GM21576 (cell line): Measurements from ENCODE around the gene DTNB.

Experiments
- ATAC-seq: cut with Tn5 transposase; IDR thresholded peaks from one replicate; pipeline ENCODE4 v1.9.1; 2021; ENCODE audit warnings: mild to moderate bottlenecking, moderate library complexity; ENCODE audit not compliant: unreplicated experiment

The DTNB gene

GRCh38 chr2:25592766-25593292 lies 80.5 kb downstream of the DTNB start:
- ATAC-seq, result no peak

- no peak for ATAC-seq
Measured at GRCh38 chr2:25590921-25591505, 82.4 kb downstream of the DTNB start.

GRCh38 chr2:25589676-25590205 lies 83.6 kb downstream of the DTNB start:
- no peak for ATAC-seq

- no peak for ATAC-seq
Measured at GRCh38 chr2:25588576-25588975, 84.8 kb downstream of the DTNB start.

- ATAC-seq, result peak; percentile 36
Measured at GRCh38 chr2:25587361-25587760, 86.0 kb downstream of the DTNB start.

GRCh38 chr2:25586726-25587144 lies 86.6 kb downstream of the DTNB start:
- peak; percentile 71 for ATAC-seq

- ATAC-seq, result no peak
Measured at GRCh38 chr2:25585189-25585588, 88.2 kb downstream of the DTNB start.

- no peak for ATAC-seq
Measured at GRCh38 chr2:25582077-25582830, 91.1 kb downstream of the DTNB start.

- ATAC-seq, result no peak
Measured at GRCh38 chr2:25576596-25576995, 96.8 kb downstream of the DTNB start.

- no peak for ATAC-seq
Measured at GRCh38 chr2:25572638-25573037, 100.7 kb downstream of the DTNB start.

- ATAC-seq, result no peak
Measured at GRCh38 chr2:25570161-25570845, 103.1 kb downstream of the DTNB start.

- ATAC-seq, result no peak
Measured at GRCh38 chr2:25567406-25567805, 106.0 kb downstream of the DTNB start.

- peak; percentile 69 for ATAC-seq
Measured at GRCh38 chr2:25566694-25567093, 106.7 kb downstream of the DTNB start.

- no peak for ATAC-seq
Measured at GRCh38 chr2:25566094-25566493, 107.3 kb downstream of the DTNB start.

GRCh38 chr2:25561136-25561850 lies 112.1 kb downstream of the DTNB start:
- ATAC-seq, result no peak

GRCh38 chr2:25559148-25559547 lies 114.2 kb downstream of the DTNB start:
- ATAC-seq, result no peak

GRCh38 chr2:25558262-25558661 lies 115.1 kb downstream of the DTNB start:
- ATAC-seq, result peak; percentile 76

GRCh38 chr2:25557179-25558036 lies 116.0 kb downstream of the DTNB start:
- no peak for ATAC-seq

GRCh38 chr2:25552318-25552717 lies 121.1 kb downstream of the DTNB start:
- no peak for ATAC-seq

- ATAC-seq, result no peak
Measured at GRCh38 chr2:25551316-25551715, 122.1 kb downstream of the DTNB start.
